ENCODE results near the gene LCMT1. TPM values are rescaled to one million over a fixed set of nuclear protein-coding genes. Genes with fewer than 3 reads are reported as not detected.
A peak's percentile ranks its signal among the peaks of the same experiment; 100 is the strongest.

Gene LCMT1
- total and polyA plus RNA-seq, 2 of the 13 experiments (the other 11 are each of a cell fraction or from before 2014, with no cell fraction given): 41.2 to 48.7 TPM

GRCh38 chr16:25066747-25067631 lies 44.6 kb upstream of the LCMT1 start (continued):
- TF ChIP-seq HMGXB3 (CRISPR knock-in tag; IDR thresholded peaks at IDR 0.05; ENCODE audit: borderline replicate concordance): peak; percentile 46; the same call in 1 of the 2 replicates
- TF ChIP-seq ZNF788 (CRISPR knock-in tag; IDR thresholded peaks at IDR 0.05; ENCODE audit: borderline replicate concordance): peak; percentile 24; the same call in 1 of the 2 replicates
- TF ChIP-seq FOSL1 (CRISPR knock-in tag; IDR thresholded peaks at IDR 0.05; ENCODE audit: borderline replicate concordance): no peak
- peak; percentile 40; the same call in 1 of the 2 replicates for TF ChIP-seq ZNF121 (CRISPR knock-in tag; IDR thresholded peaks at IDR 0.05)
- no peak for TF ChIP-seq ZFP1 (CRISPR knock-in tag; IDR thresholded peaks at IDR 0.05)
- no peak for TF ChIP-seq ZBTB40 (IDR thresholded peaks at IDR 0.05)
- TF ChIP-seq ZBTB40 (CRISPR knock-in tag; IDR thresholded peaks at IDR 0.05): peak; percentile 26; the same call in 1 of the 2 replicates
- TF ChIP-seq SMC3 (IDR thresholded peaks at IDR 0.05; ENCODE audit: low read length): no peak
- 0 out of 2 replicates have a peak, but pooled peaks have one; percentile 33 for TF ChIP-seq ZNF232 (CRISPR knock-in tag; IDR thresholded peaks at IDR 0.05; ENCODE audit: borderline replicate concordance)
- TF ChIP-seq GATAD2A (CRISPR knock-in tag; IDR thresholded peaks at IDR 0.05): 0 out of 2 replicates have a peak, but pooled peaks have one; percentile 21
